DMS53 treated with DMSO at 0.1 percent for 48 hours (cell line): ENCODE data around the gene ACSBG1.
A peak's percentile ranks its signal among the peaks of the same experiment; 100 is the strongest.
"Not testable (repeated sequence)": the region's sequence is repeated elsewhere in the genome, so short reads cannot be mapped to it uniquely, and the experiment has no call there.

Experiments
- DNase-seq: peaks from one replicate; lab custom pipeline; 2025; ENCODE audit not compliant: unreplicated experiment; lab: John Stamatoyannopoulos, UW

The ACSBG1 gene

GRCh38 chr15:78251136-78251535 is 16.8 kb upstream of the ACSBG1 start:
- no peak for DNase-seq

- DNase-seq, result no peak
These were observed 14.8 kb upstream of the ACSBG1 start for GRCh38 chr15:78249131-78249530.

- no peak for DNase-seq
These were observed 13.5 kb upstream of the ACSBG1 start for GRCh38 chr15:78247911-78248310.

- DNase-seq, result not testable (repeated sequence)
These were observed 11.7 kb upstream of the ACSBG1 start for GRCh38 chr15:78245976-78246620.

GRCh38 chr15:78245392-78245791 is 11.0 kb upstream of the ACSBG1 start:
- not testable (repeated sequence) for DNase-seq

GRCh38 chr15:78244893-78245292 is 10.5 kb upstream of the ACSBG1 start:
- no peak for DNase-seq

GRCh38 chr15:78244101-78244500 is 9.7 kb upstream of the ACSBG1 start:
- DNase-seq, result no peak

GRCh38 chr15:78243491-78243941 is 9.2 kb upstream of the ACSBG1 start:
- DNase-seq, result no peak

GRCh38 chr15:78243058-78243457 is 8.7 kb upstream of the ACSBG1 start:
- no peak for DNase-seq

GRCh38 chr15:78242128-78242527 is 7.8 kb upstream of the ACSBG1 start:
- DNase-seq, result no peak

GRCh38 chr15:78241017-78241416 is 6.7 kb upstream of the ACSBG1 start:
- DNase-seq, result peak; percentile 23

GRCh38 chr15:78239811-78240210 is 5.4 kb upstream of the ACSBG1 start:
- DNase-seq, result no peak

GRCh38 chr15:78237146-78237545 is 2.8 kb upstream of the ACSBG1 start:
- no peak for DNase-seq

GRCh38 chr15:78236491-78236890 is 2.1 kb upstream of the ACSBG1 start:
- no peak for DNase-seq

- DNase-seq, result no peak
These were observed 869 bp downstream of the ACSBG1 start for GRCh38 chr15:78233496-78233895.

- no peak for DNase-seq
These were observed 1.4 kb downstream of the ACSBG1 start for GRCh38 chr15:78232951-78233350.

- no peak for DNase-seq
These were observed 4.6 kb downstream of the ACSBG1 start for GRCh38 chr15:78229431-78230406.

- no peak for DNase-seq
These were observed 5.9 kb downstream of the ACSBG1 start for GRCh38 chr15:78228356-78228996.

GRCh38 chr15:78225783-78226541 is 8.4 kb downstream of the ACSBG1 start:
- no peak for DNase-seq

GRCh38 chr15:78224023-78224411 is 10.3 kb downstream of the ACSBG1 start:
- no peak for DNase-seq
